Activated T-cell treated with anti-CD3 and anti-CD28 coated beads, Interleukin-2, amount 50 U/mL, for 4 hours (primary cell): ENCODE measurements around the gene CEL. TPM values are rescaled to one million over a fixed set of nuclear protein-coding genes. Genes with fewer than 3 reads are reported as not detected.
A peak's percentile ranks its signal among the peaks of the same experiment; 100 is the strongest.

Source experiments
- ATAC-seq, 2 donors: fragments of 200-7000 bp; cut with Tn5 transposase; one replicate each; pipeline ENCODE4 v1.10.0; 2021
- DNase-seq: peaks from one replicate; pipeline ENCODE4 v3.0.0-alpha.2; 2020
- H3K27me3 Mint-ChIP-seq: one replicate; pipeline ENCODE4 v1.8.0; 2021; ENCODE audit warnings: low read depth, mixed read lengths
- H3K36me3 Mint-ChIP-seq: one replicate; pipeline ENCODE4 v1.8.0; 2022; ENCODE audit warnings: mixed read lengths; ENCODE audit not compliant: insufficient read depth
- H3K4me1 Mint-ChIP-seq: one replicate; pipeline ENCODE4 v1.8.0; 2021; ENCODE audit warnings: low read depth, mixed read lengths
- H3K4me3 Mint-ChIP-seq: one replicate; pipeline ENCODE4 v1.8.0; 2021; ENCODE audit warnings: mild to moderate bottlenecking, moderate library complexity, mixed read lengths
- H3K9me3 Mint-ChIP-seq: one replicate; pipeline ENCODE4 v1.8.0; 2021; ENCODE audit warnings: mixed read lengths
- total RNA-seq, 3 donors: library from RNA; stranded (reverse); gene quantifications; one replicate each; pipeline ENCODE4 v1.2.1, GENCODE V29; 2021

CEL gene
- total RNA-seq, 3 donors from 2014 or later = 3.1 to 4.7 (median 3.9) TPM

- Mint-ChIP-seq H3K4me3 (no peak overlapping the region), H3K27me3 (no peaks in the 10 kb centered on the region), H3K4me1 (peaks cover 14% of the 10 kb centered on the region), H3K9me3 (no peaks in the 10 kb centered on the region), H3K36me3 (peaks cover 27% of the 10 kb centered on the region)
- no peak for DNase-seq
- ATAC-seq = no peak
Observed at GRCh38 chr9:133041958-133042357, 19.8 kb upstream of the CEL start.

- Mint-ChIP-seq H3K36me3 (peaks cover 25% of the 10 kb centered on the region), H3K27me3 (no peaks in the 10 kb centered on the region), H3K9me3 (no peaks in the 10 kb centered on the region), H3K4me1 (peaks cover 10% of the 10 kb centered on the region), H3K4me3 (no peak overlapping the region)
- DNase-seq = no peak
- no peak for ATAC-seq
Observed at GRCh38 chr9:133042676-133043075, 19.1 kb upstream of the CEL start.

GRCh38 chr9:133043449-133044035, 18.2 kb upstream of the CEL start:
- Mint-ChIP-seq H3K9me3 (no peaks in the 10 kb centered on the region), H3K27me3 (no peaks in the 10 kb centered on the region), H3K36me3 (peaks cover 23% of the 10 kb centered on the region), H3K4me3 (no peak overlapping the region), H3K4me1 (peaks cover 6% of the 10 kb centered on the region)
- DNase-seq (no peak), ATAC-seq (no peak)

- Mint-ChIP-seq H3K27me3 (no peaks in the 10 kb centered on the region), H3K9me3 (no peaks in the 10 kb centered on the region), H3K4me3 (no peak overlapping the region), H3K4me1 (peaks cover 6% of the 10 kb centered on the region), H3K36me3 (peaks cover 23% of the 10 kb centered on the region)
- ATAC-seq (no peak), DNase-seq (no peak)
Observed at GRCh38 chr9:133044125-133044524, 17.7 kb upstream of the CEL start.

GRCh38 chr9:133044661-133045060, 17.1 kb upstream of the CEL start:
- DNase-seq = no peak
- Mint-ChIP-seq H3K4me1 (peaks cover 6% of the 10 kb centered on the region), H3K9me3 (no peaks in the 10 kb centered on the region), H3K27me3 (no peaks in the 10 kb centered on the region), H3K4me3 (no peak overlapping the region), H3K36me3 (peaks cover 26% of the 10 kb centered on the region)
- ATAC-seq = no peak

GRCh38 chr9:133045132-133045531, 16.6 kb upstream of the CEL start:
- Mint-ChIP-seq H3K36me3 (peaks cover 30% of the 10 kb centered on the region), H3K27me3 (no peaks in the 10 kb centered on the region), H3K9me3 (no peaks in the 10 kb centered on the region), H3K4me3 (no peak overlapping the region), H3K4me1 (peaks cover 6% of the 10 kb centered on the region)
- DNase-seq = no peak
- no peak for ATAC-seq

GRCh38 chr9:133046196-133046899, 15.4 kb upstream of the CEL start:
- peaks cover 6% of the 10 kb centered on the region for H3K4me1 Mint-ChIP-seq
- ATAC-seq = no peak
- no peak for DNase-seq
- peaks cover 34% of the 10 kb centered on the region for H3K36me3 Mint-ChIP-seq
- H3K4me3 Mint-ChIP-seq = no peak overlapping the region
- no peaks in the 10 kb centered on the region for H3K27me3 Mint-ChIP-seq
- H3K9me3 Mint-ChIP-seq = no peaks in the 10 kb centered on the region

GRCh38 chr9:133046900-133047295, 14.9 kb upstream of the CEL start:
- ATAC-seq (no peak), DNase-seq (no peak)
- no peaks in the 10 kb centered on the region for H3K27me3 Mint-ChIP-seq
- no peak overlapping the region for H3K4me3 Mint-ChIP-seq
- peaks cover 36% of the 10 kb centered on the region for H3K36me3 Mint-ChIP-seq
- no peaks in the 10 kb centered on the region for H3K9me3 Mint-ChIP-seq
- H3K4me1 Mint-ChIP-seq = peaks cover 6% of the 10 kb centered on the region

- DNase-seq (no peak), ATAC-seq (peak in 1 of 2 donors; percentile 34)
- Mint-ChIP-seq H3K36me3 (peaks cover 31% of the 10 kb centered on the region), H3K9me3 (no peaks in the 10 kb centered on the region), H3K4me3 (no peak overlapping the region), H3K4me1 (peaks cover 6% of the 10 kb centered on the region), H3K27me3 (no peaks in the 10 kb centered on the region)
Observed at GRCh38 chr9:133048595-133048994, 13.2 kb upstream of the CEL start.

- H3K4me3 Mint-ChIP-seq = no peak overlapping the region
- DNase-seq = no peak
- H3K36me3 Mint-ChIP-seq = peaks cover 33% of the 10 kb centered on the region
- peaks cover 6% of the 10 kb centered on the region for H3K4me1 Mint-ChIP-seq
- no peaks in the 10 kb centered on the region for H3K9me3 Mint-ChIP-seq
- H3K27me3 Mint-ChIP-seq = no peaks in the 10 kb centered on the region
- ATAC-seq = no peak
Observed at GRCh38 chr9:133049043-133049442, 12.7 kb upstream of the CEL start.

- no peak for ATAC-seq
- Mint-ChIP-seq H3K36me3 (peaks cover 29% of the 10 kb centered on the region), H3K4me1 (no peaks in the 10 kb centered on the region), H3K27me3 (no peaks in the 10 kb centered on the region), H3K4me3 (no peak overlapping the region), H3K9me3 (no peaks in the 10 kb centered on the region)
- no peak for DNase-seq
Observed at GRCh38 chr9:133050142-133050541, 11.6 kb upstream of the CEL start.

- H3K4me3 Mint-ChIP-seq = no peak overlapping the region
Observed at GRCh38 chr9:133050781-133051180, 11.0 kb upstream of the CEL start.

GRCh38 chr9:133051281-133051900, 10.4 kb upstream of the CEL start:
- Mint-ChIP-seq H3K4me1 (peaks cover 4% of the 10 kb centered on the region), H3K36me3 (peaks cover 29% of the 10 kb centered on the region), H3K4me3 (no peak overlapping the region), H3K27me3 (no peaks in the 10 kb centered on the region), H3K9me3 (no peaks in the 10 kb centered on the region)
- no peak for DNase-seq
- no peak for ATAC-seq

More at GRCh38 chr9:133050781-133051180, 11.0 kb upstream of the CEL start:
- ATAC-seq (no peak), DNase-seq (no peak)
- H3K9me3 Mint-ChIP-seq = no peaks in the 10 kb centered on the region
- peaks cover 29% of the 10 kb centered on the region for H3K36me3 Mint-ChIP-seq
- H3K4me1 Mint-ChIP-seq = no peaks in the 10 kb centered on the region
- H3K27me3 Mint-ChIP-seq = no peaks in the 10 kb centered on the region

GRCh38 chr9:133051966-133052539, 9.7 kb upstream of the CEL start:
- no peaks in the 10 kb centered on the region for H3K9me3 Mint-ChIP-seq
- ATAC-seq (no peak), DNase-seq (no peak)
- H3K4me3 Mint-ChIP-seq = no peak overlapping the region
- H3K27me3 Mint-ChIP-seq = no peaks in the 10 kb centered on the region
- peaks cover 26% of the 10 kb centered on the region for H3K36me3 Mint-ChIP-seq
- peaks cover 6% of the 10 kb centered on the region for H3K4me1 Mint-ChIP-seq
